GM23248 (cell line): Measurements from ENCODE around the gene HLA-E.

ENCODE experiments used
- EZH2 ChIP-seq: fragments of 200-600 bp; sonication (generic); IDR thresholded peaks from 2 replicates; pipeline ENCODE4 v1.6.1; 2018; ENCODE audit warnings: antibody characterized with exemption, mild to moderate bottlenecking; ENCODE audit not compliant: insufficient read depth, poor library complexity, severe bottlenecking
- EZH2phosphoT487 ChIP-seq: fragments of 200-600 bp; sonication (generic); IDR thresholded peaks from 2 replicates; pipeline ENCODE4 v1.6.1; 2018; ENCODE audit warnings: antibody characterized with exemption, moderate library complexity, mild to moderate bottlenecking, low read depth; ENCODE audit not compliant: insufficient read depth

DNA sequence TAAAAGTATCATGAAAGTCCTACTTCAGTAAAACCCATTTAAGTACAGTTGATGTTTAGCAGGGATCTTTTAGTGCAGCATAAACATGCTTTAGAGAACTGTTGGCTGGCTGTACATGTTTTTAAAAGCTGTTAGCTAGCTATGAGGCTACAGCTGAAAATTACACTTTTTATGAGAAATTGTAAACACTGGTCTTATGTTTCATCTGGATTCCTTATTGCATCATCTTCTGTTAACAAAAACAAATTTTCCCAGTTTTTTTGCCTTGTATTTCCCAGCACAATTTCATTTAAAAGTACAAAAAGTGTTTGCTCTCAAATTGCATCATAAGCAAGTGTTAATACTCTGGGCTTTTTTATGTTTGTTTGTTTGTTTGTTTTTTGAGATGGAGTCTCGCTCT lies 18.3 kb upstream of the HLA-E start:
- TF ChIP-seq EZH2 (no peak), EZH2phosphoT487 (no peak)
